Kidney epithelial cell (primary cell): ENCODE measurements around the gene SOAT2. TPM values are rescaled to one million over a fixed set of nuclear protein-coding genes. Genes with fewer than 3 reads are reported as not detected.

Experiments used
- DNase-seq: peaks from one replicate; pipeline ENCODE4 v3.0.0-alpha.2; 2010; ENCODE audit warnings: low read depth
- H3K27me3 ChIP-seq: 2 replicates; pipeline ENCODE4 v1.6.0; 2011; ENCODE audit warnings: low read length; ENCODE audit not compliant: control insufficient read depth, insufficient read depth
- H3K36me3 ChIP-seq: 2 replicates; pipeline ENCODE4 v1.5.1; 2011; ENCODE audit warnings: low read length; ENCODE audit not compliant: control insufficient read depth, insufficient read depth
- H3K4me3 ChIP-seq: 2 replicates; pipeline ENCODE4 v1.5.1; 2011; ENCODE audit warnings: low read depth, mild to moderate bottlenecking, control low read depth, low read length
- total RNA-seq: library from RNA; depleted of rRNA; stranded (reverse); fragments of >200 nt; gene quantifications from 2 replicates; pipeline ENCODE4 v1.2.3, GENCODE V29; 2015
- TF ChIP-seq, protein P1 (sequence below): IDR thresholded peaks from 2 replicates; pipeline ENCODE4 v1.5.1; 2011; ENCODE audit warnings: mild to moderate bottlenecking, moderate library complexity, low read length, control low read depth, inconsistent platforms; ENCODE audit not compliant: insufficient read depth, poor library complexity, severe bottlenecking

Gene SOAT2
- total RNA-seq, 1 donor from 2014 or later = not detected

DNA sequence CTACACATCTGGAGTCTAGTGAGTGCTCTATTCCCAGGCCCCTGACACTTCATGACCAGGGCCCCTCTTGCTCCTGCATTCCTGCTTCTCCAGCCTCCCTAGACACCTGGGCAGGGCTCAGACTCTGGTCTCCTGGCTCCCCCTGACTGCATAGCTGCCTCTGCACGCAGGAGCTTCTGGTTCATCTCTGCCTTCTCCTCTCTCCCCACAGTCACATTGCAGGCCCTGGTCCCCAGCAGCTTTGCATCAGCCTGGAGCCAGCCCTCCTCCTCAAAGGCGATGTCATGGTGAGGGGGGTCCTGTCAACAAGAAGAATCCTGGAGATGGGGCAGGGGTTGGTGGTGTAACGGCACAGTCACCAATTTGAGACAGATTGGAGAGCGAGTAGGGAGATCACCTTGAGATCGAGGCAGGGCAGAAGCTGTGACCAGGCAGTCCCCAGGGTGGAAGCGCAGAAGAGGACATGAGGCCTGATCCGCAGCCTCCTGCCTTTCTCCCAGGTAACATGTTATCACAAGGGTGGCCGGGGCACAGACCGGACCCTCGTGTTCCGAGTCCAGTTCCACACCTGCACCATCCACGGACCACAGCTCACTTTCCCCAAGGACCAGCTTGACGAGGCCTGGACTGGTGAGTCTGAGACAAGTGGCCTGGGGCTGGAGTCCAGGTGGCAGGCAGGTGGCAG is 45.3 kb upstream of the SOAT2 start:
- H3K36me3 ChIP-seq = no peaks in the 10 kb centered on the region
- TF ChIP-seq, protein P1, sequence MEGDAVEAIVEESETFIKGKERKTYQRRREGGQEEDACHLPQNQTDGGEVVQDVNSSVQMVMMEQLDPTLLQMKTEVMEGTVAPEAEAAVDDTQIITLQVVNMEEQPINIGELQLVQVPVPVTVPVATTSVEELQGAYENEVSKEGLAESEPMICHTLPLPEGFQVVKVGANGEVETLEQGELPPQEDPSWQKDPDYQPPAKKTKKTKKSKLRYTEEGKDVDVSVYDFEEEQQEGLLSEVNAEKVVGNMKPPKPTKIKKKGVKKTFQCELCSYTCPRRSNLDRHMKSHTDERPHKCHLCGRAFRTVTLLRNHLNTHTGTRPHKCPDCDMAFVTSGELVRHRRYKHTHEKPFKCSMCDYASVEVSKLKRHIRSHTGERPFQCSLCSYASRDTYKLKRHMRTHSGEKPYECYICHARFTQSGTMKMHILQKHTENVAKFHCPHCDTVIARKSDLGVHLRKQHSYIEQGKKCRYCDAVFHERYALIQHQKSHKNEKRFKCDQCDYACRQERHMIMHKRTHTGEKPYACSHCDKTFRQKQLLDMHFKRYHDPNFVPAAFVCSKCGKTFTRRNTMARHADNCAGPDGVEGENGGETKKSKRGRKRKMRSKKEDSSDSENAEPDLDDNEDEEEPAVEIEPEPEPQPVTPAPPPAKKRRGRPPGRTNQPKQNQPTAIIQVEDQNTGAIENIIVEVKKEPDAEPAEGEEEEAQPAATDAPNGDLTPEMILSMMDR = no peak
- DNase-seq = no peak
- no peak overlapping the region for H3K4me3 ChIP-seq
- H3K27me3 ChIP-seq = no peaks in the 10 kb centered on the region

DNA sequence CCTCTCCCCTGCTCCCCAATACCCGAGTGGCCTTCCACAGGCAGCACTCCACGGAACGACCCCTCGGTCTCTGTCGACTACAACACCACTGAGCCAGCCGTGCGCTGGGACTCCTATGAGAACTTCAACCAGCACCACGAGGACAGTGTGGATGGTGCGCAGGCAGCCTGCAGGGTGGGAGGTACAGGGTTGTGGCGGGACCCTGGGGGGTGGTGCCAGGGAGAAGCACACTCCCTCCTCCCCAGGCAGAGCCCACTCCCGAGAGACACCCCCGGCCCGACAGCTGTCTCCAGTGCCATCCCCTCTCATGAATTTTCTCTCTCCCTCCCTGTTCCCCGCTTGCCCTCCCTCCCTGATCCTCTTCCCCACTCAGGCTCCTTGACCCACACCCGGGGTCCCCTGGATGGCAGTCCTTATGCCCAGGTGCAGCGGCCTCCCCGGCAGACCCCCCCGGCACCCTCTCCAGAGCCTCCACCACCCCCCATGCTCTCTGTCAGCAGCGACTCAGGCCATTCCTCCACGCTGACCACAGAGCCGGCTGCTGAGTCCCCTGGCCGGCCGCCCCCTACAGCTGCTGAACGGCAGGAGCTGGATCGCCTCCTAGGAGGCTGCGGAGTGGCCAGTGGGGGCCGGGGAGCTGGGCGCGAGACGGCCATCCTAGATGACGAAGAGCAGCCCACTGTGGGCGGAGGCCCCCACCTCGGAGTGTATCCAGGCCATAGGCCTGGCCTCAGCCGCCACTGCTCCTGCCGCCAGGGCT is 44.4 kb upstream of the SOAT2 start:
- Histone ChIP-seq H3K4me3 (no peak overlapping the region), H3K36me3 (no peaks in the 10 kb centered on the region), H3K27me3 (no peaks in the 10 kb centered on the region)
- no peak for DNase-seq
- TF ChIP-seq, protein P1 = no peak

DNA sequence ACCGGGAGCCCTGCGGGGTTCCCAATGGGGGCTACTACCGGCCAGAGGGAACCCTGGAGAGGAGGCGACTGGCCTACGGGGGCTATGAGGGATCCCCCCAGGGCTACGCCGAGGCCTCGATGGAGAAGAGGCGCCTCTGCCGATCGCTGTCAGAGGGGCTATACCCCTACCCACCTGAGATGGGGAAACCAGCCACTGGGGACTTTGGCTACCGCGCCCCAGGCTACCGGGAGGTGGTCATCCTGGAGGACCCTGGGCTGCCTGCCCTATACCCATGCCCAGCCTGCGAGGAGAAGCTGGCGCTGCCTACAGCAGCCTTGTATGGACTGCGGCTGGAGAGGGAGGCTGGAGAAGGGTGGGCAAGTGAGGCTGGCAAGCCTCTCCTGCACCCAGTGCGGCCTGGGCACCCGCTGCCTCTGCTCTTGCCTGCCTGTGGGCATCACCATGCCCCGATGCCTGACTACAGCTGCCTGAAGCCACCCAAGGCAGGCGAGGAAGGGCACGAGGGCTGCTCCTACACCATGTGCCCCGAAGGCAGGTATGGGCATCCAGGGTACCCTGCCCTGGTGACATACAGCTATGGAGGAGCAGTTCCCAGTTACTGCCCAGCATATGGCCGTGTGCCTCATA is 43.7 kb upstream of the SOAT2 start:
- Histone ChIP-seq H3K27me3 (no peaks in the 10 kb centered on the region), H3K4me3 (no peak overlapping the region), H3K36me3 (no peaks in the 10 kb centered on the region)
- TF ChIP-seq, protein P1 = no peak
- no peak for DNase-seq

DNA sequence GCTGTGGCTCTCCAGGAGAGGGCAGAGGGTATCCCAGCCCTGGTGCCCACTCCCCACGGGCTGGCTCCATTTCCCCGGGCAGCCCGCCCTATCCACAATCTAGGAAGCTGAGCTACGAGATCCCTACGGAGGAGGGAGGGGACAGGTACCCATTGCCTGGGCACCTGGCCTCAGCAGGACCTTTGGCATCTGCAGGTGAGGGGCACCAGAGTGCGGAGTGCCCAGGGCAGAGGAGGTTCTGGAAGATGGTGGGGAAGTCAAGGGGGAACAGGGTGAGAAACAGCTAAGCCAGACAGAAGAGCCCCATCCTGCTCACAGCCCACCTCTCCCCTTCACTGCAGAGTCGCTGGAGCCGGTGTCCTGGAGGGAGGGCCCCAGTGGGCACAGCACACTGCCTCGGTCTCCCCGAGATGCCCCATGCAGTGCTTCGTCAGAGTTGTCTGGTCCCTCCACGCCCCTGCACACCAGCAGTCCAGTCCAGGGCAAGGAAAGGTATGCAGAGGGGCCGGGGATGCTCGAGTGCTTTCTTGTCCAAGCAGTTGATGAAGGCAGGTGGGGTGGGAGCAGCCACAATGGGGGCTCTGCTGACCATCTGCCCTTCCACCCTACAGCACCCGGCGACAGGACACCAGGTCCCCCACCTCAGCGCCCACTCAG is 43.1 kb upstream of the SOAT2 start:
- TF ChIP-seq, protein P1 = no peak
- no peaks in the 10 kb centered on the region for H3K27me3 ChIP-seq
- H3K36me3 ChIP-seq = no peaks in the 10 kb centered on the region
- DNase-seq = no peak
- H3K4me3 ChIP-seq = no peak overlapping the region

DNA sequence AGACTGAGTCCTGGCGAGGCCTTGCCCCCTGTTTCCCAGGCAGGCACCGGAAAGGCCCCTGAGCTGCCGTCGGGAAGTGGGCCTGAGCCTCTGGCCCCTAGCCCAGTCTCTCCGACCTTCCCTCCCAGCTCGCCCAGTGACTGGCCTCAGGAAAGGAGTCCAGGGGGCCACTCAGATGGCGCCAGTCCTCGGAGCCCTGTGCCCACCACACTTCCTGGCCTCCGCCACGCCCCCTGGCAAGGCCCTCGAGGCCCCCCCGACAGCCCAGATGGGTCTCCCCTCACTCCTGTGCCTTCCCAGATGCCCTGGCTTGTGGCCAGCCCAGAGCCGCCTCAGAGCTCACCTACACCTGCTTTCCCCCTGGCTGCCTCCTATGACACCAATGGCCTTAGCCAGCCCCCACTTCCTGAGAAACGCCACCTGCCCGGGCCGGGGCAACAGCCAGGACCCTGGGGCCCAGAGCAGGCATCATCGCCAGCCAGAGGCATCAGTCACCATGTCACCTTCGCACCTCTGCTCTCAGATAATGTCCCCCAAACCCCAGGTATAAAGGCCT is 42.5 kb upstream of the SOAT2 start:
- Histone ChIP-seq H3K4me3 (no peak overlapping the region), H3K27me3 (no peaks in the 10 kb centered on the region), H3K36me3 (peaks cover 3% of the 10 kb centered on the region)
- TF ChIP-seq, protein P1 = no peak
- DNase-seq = no peak
